AG10803 (cell line): Measurements from ENCODE around the gene LHFPL2.

Experiments used
- DNase-seq: peaks from one replicate; pipeline ENCODE4 v3.0.0; 2010; ENCODE audit warnings: low read depth
- H3K4me3 ChIP-seq: 2 replicates; pipeline ENCODE4 v1.5.1; 2011; ENCODE audit warnings: mild to moderate bottlenecking, low read length, control low read depth
- CTCF ChIP-seq: conservative IDR thresholded peaks from 2 replicates; pipeline ENCODE4 v1.5.1; 2011; ENCODE audit warnings: mild to moderate bottlenecking, low read length, control low read depth, inconsistent platforms

Gene LHFPL2

GRCh38 chr5:78595458-78595921 lies 53.1 kb downstream of the LHFPL2 start:
- TF ChIP-seq CTCF = no peak
- H3K4me3 ChIP-seq = no peak overlapping the region
- no peak for DNase-seq

GRCh38 chr5:78594610-78595457 lies 53.7 kb downstream of the LHFPL2 start:
- H3K4me3 ChIP-seq = no peak overlapping the region
- TF ChIP-seq CTCF = peak; percentile 20; the same call in 1 of the 2 replicates
- DNase-seq = peak; percentile 97

- no peak overlapping the region for H3K4me3 ChIP-seq
- no peak for TF ChIP-seq CTCF
- no peak for DNase-seq
Observed at GRCh38 chr5:78594021-78594420, 54.6 kb downstream of the LHFPL2 start.

- DNase-seq = no peak
- no peak overlapping the region for H3K4me3 ChIP-seq
- no peak for TF ChIP-seq CTCF
Observed at GRCh38 chr5:78593465-78593864, 55.1 kb downstream of the LHFPL2 start.

- no peak for TF ChIP-seq CTCF
- H3K4me3 ChIP-seq = no peak overlapping the region
- no peak for DNase-seq
Observed at GRCh38 chr5:78592735-78593386, 55.7 kb downstream of the LHFPL2 start.

GRCh38 chr5:78591972-78592700 lies 56.4 kb downstream of the LHFPL2 start:
- TF ChIP-seq CTCF = no peak
- no peak overlapping the region for H3K4me3 ChIP-seq
- no peak for DNase-seq
